Mucosa of rectum (tissue), 2 donors: ENCODE results near the gene CAMLG.

Source experiments
- H3K27ac ChIP-seq, 2 donors: one replicate each; pipeline ENCODE4 v1.7.0; 2013; ENCODE audit warnings: inconsistent platforms in 2 of 2, low read depth in 2 of 2, low read length in 2 of 2
- H3K27me3 ChIP-seq, 2 donors: one replicate each; pipeline ENCODE4 v1.7.0; 2013; ENCODE audit warnings: low read length in 2 of 2; ENCODE audit not compliant: control insufficient read depth in 2 of 2, insufficient read depth in 2 of 2
- H3K36me3 ChIP-seq, 2 donors: one replicate each; pipeline ENCODE4 v1.7.0; 2013; ENCODE audit warnings: low read length in 2 of 2; ENCODE audit not compliant: control insufficient read depth in 2 of 2, insufficient read depth in 2 of 2
- H3K4me1 ChIP-seq, 2 donors: one replicate each; pipeline ENCODE4 v1.7.0; 2013; ENCODE audit warnings: low read length in 2 of 2, mild to moderate bottlenecking in 1 of 2; ENCODE audit not compliant: control insufficient read depth in 2 of 2, insufficient read depth in 2 of 2
- H3K4me3 ChIP-seq, 2 donors: one replicate each; pipeline ENCODE4 v1.7.0; 2013; ENCODE audit warnings: low read length in 2 of 2
- H3K9ac ChIP-seq, 2 donors: one replicate each; pipeline ENCODE4 v1.7.0; 2013; ENCODE audit warnings: low read length in 2 of 2, low read depth in 1 of 2, mild to moderate bottlenecking in 1 of 2
- H3K9me3 ChIP-seq, 2 donors: one replicate each; pipeline ENCODE4 v1.7.0; 2013; ENCODE audit warnings: low read length in 2 of 2; ENCODE audit not compliant: control insufficient read depth in 2 of 2
- donor health status: healthy.
- donor health status: Normal muscosa, but diverticular disease.

Gene CAMLG

GRCh38 chr5:134798468-134798867 is 60.1 kb downstream of the CAMLG start:
- H3K4me3 ChIP-seq, result no peak overlapping the region
- no peak overlapping the region for H3K9ac ChIP-seq
- no peak overlapping the region for H3K27ac ChIP-seq
- no peaks in the 10 kb centered on the region for H3K9me3 ChIP-seq
- no peaks in the 10 kb centered on the region for H3K27me3 ChIP-seq
- peaks cover 27 to 47% of the 10 kb centered on the region in 2 donors for H3K36me3 ChIP-seq
- no peaks in the 10 kb centered on the region for H3K4me1 ChIP-seq
